HG02588 (cell line): Measurements from ENCODE around the gene CALHM1.

Experiments used
- ATAC-seq: cut with Tn5 transposase; IDR thresholded peaks from one replicate; pipeline ENCODE4 v1.9.1; 2021; ENCODE audit warnings: mild to moderate bottlenecking, moderate library complexity; ENCODE audit not compliant: unreplicated experiment

The CALHM1 gene

DNA sequence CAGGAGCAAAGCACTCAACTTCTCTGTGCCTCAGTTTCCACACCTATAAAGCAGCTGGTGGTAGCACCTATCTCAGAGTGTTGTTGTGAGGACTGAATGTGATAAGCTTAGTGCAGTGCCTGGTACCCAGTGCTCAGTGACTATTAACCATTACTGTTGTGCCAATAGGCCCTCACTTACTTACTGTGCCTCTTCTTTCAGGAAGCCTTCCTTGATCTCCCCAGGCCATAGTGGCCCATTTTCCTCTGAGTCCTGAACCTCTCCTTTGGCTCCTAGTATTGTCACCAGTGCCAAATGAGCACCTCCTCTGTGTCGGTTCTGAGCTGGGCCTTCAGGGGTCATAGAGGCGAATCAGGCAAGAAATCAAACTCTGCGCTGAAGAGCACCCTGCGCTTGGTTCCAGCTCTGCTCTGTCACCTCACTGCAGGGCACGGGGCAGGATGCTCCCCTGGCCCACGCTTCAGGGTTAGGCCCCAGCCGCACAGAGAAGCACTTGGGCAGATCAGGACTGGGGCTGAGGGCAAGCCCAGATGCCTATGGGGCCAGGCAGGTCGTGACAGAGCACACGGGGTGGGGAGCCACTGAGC lies 2.5 kb downstream of the CALHM1 start:
- no peak for ATAC-seq

DNA sequence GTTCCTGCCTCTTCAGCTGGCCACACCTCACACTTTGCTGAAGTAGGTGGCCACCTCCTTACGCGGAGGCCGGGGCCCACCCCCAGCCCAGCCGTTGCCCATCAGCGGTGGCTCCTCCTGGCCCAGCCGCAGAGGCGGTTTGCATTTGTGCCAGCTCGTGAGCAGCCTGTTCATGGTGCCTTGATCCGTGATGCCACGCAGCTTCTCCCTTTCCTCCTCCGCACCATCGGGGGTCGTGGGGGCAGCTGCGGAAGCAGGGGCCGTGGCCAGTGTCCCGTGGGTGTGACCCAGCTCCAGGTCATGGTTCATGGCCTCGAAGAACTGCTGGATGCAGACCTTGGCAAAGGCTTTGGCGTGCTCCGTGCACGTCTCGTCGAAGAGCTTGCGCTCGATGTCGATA lies 3.5 kb downstream of the CALHM1 start:
- no peak for ATAC-seq

DNA sequence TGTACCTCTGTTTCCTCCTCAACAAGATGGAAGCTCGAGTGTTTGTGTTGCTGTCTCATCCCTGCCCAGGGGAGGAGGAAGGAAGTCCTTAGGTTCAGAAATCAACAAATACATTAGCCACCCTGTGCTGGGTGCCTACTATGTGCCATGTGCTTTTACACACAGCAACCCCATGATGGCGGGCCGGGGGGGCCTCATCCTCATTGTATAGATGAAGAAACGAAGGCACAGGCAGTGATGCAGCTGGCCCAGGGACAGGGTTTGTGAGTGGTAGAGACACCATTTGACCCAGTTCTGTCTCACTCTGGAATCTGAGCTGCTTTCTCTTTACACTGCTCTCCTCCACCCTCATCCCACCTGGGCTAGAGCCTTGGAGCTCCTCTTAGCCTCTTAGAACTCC lies 4.7 kb downstream of the CALHM1 start:
- no peak for ATAC-seq

DNA sequence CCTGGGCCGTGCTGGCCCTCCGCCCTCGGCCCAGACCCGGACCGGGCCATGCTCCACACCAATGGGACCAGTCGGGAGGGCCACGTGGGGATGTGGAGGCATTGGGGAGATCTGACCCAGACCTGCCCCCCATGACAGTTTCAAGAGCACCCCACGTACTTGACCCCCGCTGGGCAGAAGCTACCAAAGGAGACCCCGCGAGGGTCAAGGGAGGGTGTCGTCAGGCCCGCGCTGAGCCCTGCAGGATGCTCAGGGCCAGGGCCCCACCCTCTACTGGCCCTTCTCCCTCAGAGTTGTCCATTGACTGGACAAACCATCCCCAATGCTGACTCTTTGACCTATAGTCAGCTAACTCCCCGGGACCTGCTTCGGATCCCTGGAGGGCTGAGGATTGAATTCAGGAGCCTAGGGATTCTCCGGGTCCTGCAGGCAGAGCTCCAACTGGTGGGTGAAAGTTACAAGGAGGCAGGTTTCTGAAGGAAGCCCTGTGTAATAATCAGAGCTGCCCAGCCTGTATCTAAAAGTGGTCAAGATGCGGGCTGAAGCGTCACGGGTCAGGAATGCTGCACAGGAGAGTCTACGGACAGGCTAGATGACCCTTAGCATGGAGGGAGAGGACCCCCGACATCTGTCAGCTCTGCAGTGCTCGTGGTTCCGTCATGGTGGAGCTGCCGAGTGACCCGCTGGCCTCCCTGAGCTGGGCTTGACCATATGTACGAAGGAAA lies 6.0 kb downstream of the CALHM1 start:
- ATAC-seq: no peak

DNA sequence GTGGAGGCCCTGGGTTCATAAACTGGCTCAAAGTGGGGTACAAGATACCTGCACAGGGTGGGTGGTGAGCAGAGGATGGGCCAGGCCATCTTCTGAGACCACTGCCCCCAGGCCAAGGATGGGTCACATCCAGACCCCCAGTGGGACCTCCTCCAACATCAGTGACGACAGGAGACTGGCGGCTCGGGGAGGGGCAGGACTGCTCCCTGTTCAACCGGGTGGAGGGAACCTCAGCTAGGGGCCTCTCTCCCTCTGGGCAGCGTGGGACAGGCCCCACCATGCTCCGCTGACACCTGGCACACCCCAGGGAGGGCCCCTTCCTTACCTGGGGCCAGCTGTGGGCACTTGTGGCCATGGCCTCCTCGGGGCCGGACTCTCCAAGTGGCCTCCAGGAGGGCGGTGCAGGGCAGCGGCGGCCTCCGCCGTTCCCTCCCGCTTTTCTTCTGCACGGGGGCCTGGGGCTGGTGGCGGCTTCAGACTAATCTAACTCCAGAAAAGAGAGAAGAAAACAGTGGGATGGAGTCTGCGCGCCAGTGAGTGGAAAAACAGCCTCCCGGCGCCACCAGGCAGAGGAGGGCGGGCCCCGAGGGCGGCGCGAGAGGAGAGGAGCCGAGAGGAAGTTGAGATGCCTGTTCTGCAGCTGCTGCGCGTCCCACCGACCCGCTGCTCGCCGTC lies 6.7 kb downstream of the CALHM1 start, which contains the start of gene CALHM2:
Gene CALHM2, minus strand, starts transcription at position 540 of the 675 bp plus-strand sequence. CDS start 2,429 bp downstream, outside the sequence.
- ATAC-seq: peak; percentile 65

DNA sequence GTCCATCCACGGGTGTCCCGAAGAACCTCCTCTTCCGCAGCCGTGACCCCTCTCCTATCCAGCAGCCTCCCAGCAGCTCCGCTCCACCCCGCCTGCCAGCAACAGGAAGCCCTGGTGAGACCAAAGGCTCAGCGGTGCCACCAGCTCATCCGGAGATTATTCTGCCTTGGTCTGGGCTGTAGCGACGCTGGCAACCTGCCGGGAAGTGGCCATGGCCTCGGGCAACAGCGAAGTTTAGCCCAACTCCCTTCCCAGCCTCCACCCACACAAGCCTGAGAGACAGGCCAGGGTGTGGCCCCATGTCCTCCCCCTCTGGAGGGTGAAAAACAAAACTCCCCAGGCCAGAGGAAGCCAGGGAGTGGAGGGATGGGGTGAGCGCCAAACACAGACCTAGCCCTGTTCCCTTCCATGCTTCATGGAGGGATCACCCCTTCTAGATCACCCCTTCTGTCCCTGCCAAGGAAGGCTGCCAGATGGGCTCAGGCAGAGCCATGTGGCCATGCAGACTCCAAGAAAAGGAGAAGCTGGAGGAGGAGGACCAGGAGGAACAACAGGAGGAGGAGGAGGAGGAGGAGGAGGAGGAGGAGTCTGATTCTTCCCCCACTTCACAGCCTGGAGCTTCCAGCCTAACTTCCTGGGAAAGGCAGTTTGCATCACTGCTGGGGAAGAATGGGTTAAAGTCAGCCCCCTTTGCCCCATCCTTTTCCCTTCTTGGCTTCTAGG lies 7.4 kb downstream of the CALHM1 start:
- ATAC-seq: no peak

DNA sequence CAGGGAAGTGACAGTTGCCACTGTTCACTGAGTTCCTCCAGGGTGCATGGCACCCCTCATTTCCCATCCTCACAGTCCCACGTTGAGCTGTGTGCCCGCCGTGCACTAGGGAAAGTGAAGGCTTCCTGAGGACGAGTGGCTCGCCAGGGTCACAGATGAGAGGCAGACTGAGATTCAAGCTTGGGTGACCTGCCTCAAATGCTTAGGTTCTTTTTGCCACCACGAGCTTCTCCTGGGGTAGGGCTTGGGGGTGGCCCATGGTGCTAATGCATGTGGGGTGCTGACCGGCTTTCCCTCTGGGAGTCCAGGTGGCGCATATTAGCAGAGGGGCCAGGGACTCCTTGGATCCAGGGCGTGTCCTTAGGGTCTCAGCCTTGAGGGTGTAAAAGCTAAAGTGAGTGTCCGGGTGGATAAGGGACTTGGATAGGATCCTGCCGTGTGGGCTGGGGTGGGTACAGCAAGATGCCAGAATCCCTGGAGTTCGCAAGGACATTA lies 8.5 kb downstream of the CALHM1 start:
- ATAC-seq: no peak

DNA sequence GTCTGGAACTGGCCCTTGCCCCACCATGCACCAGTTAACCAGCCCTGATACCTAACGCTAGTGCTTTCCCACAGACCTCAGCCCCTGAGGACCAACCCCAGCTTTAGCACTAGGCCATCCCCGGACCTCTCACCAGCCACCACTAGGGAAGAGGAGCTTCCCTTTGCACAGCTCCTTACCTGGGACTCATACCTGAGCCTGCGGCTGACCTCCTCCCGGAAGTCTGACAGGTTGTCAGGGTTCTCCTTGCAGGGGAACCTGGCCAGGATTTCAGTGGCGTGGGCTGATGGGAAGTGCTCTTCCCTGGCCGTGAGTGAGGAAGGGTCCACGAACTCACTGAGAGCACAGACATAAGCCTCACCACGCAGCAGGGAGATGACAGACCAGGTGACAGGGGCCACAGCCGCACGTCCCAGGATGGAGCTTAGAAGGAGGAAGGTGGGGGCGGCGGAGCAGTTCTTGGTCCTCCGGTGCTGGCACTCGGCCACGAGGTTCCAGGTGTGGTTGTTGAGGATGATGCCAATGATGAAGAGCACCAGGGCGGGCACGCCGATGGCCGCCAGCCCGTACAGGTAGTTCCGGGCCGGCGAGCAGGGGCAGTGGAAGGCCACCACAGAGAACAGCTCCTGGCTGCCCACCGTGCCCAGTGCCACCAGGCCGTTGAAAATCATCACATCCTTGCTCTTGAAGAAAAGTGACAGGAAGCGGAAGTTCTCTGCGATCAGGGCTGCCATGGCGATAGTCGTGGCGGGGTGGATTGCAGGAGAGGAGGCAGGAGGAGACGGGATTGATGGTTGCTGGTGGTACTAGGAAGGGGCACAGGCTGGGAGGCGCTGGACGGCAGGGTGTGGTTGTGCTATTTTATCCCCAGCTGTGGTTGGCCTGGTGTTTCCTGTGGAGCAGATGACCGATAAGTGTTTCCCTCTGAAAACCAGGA lies 9.2 kb downstream of the CALHM1 start:
- ATAC-seq: no peak

DNA sequence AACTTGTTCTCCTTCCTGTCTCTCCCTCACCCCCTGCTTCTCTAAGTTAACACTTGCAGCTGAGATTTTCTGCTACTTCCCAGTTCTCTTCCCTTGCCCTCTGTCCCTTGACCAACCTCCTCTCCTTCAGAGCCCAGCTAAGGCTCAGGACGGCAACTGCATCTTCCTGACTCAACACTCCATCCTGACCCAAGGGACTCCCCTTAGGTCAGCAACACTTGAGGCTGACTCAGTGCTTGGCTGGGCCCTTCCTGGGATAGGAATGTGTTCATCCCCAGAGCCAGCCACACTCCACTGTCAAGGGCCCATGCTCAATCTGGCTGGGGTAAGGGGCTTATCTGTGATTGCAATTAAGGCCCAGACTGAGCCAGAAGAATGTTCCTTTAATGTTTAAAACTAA lies 10.0 kb downstream of the CALHM1 start:
- no peak for ATAC-seq

DNA sequence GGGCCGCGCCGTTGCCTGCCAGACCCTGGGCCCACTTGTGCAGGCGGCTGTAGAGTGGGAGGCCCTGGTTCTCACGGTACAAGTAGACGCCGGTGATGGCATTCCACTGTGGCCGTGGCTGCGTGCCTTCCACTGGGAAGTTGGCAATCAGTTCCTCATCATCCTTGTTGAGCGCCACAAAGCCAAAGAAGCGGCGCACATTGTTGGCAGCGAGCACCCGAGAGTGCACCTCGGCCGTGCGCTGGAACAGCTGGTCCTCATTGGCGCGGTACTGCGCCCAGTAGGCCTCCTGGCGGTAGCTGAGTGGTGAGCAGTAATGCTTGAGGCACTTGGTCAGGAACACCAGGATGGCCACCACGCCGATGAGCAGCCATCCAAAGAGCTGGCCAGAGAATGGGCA lies 11.5 kb downstream of the CALHM1 start:
- no peak for ATAC-seq

DNA sequence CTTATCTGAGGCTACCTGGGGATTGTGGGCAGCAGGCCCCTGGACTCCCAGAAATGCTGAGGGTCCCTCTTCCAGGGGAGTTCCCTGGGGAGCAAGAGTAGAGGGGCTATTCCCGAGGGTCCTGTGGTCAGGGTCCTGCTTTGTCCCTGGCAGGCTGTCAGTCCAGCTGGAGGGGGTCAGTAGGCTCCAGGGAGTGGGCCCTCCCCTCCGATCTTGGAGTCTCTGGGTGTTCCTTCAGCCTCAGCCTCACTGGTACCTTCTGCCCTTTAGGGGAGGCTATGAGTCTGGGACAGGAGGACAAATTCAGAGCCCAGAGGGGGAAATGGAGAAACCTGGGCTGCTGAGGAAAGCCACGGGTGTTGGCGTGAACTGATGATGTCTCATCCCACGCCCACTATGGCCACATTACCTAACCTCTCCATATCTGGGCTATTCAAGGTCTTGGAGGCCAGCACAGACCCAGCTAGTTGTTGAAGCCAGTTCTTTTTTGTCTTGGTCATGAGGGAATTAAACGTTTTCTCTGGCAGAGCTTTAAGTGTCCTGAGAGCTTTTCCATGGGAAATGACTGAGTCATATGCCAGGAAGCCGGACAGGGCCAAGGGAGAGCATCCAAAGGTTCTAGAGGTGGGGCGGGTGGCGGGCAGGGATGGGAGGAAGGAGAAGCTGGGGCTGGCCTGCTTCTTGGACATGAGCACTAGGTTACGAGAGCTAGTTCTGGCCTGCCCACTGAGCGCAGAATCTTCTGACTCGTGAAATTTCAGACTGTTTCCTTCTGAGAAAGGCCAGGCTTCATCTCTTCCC lies 12.7 kb downstream of the CALHM1 start:
- no peak for ATAC-seq

DNA sequence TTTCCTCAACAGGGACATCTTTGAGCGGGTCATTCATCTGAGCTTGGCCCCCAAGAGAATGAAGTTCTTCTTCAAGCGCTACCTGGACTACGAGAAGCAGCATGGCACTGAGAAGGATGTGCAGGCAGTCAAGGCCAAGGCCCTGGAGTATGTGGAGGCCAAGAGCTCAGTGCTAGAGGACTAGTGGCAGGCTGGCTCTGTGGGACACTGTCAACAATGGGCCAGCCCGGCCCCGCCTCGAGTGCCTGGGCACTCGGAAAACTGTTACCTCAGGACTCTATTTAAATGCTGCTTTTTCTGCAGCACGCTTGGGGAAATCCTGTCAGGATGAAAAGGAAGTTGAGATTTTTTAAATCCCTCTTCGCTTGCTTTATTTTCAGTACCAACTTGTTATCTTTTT lies 13.3 kb downstream of the CALHM1 start:
- no peak for ATAC-seq

DNA sequence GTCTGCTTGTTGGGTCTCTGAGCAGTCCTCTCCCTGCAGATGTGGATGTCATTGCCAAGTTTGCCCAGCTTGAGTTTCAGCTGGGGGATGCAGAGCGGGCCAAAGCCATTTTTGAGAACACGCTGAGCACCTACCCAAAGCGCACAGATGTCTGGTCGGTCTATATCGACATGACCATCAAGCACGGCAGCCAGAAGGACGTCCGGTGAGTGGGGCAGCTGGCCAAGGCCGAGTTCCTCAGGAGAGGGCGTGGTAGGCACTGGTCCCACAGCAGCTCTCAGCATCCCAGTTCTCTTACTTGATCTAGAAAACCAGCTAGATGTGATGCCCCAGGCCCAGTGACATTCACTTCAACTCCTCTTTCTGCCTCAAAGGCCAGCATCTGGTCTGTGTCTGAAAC lies 14.2 kb downstream of the CALHM1 start:
- ATAC-seq: no peak

DNA sequence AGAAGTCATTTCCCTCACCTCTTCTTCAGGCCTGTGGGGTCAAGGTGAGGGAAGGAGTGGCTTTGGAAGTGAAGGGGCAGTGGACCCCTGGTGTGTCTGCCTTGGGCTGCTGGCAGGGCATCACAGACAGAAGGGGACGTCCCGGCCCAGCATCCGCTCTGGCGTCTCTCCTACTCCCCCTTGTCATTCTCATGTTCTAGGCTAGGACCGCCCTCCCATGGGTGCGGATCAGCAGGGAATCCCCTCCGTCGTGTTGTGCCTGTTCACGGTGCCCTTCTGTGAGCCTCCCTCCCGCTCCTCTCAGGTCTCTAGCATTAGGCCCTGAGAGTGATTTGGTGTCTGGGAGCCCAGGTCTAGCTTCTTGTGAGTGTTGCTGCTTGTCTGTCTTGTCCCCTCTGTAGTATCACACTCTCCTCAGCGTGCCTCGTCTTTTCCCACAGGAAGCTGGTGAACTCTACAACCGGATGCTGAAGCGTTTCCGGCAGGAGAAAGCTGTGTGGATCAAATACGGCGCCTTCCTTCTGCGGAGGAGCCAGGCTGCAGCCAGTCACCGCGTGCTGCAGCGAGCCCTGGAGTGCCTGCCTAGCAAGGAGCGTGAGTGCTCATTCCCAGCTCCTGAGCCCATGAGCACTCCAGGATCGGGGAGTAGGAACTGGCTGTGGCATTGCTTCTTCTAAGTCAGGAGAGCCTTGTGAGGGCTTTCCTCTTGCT lies 15.1 kb downstream of the CALHM1 start:
- no peak for ATAC-seq

DNA sequence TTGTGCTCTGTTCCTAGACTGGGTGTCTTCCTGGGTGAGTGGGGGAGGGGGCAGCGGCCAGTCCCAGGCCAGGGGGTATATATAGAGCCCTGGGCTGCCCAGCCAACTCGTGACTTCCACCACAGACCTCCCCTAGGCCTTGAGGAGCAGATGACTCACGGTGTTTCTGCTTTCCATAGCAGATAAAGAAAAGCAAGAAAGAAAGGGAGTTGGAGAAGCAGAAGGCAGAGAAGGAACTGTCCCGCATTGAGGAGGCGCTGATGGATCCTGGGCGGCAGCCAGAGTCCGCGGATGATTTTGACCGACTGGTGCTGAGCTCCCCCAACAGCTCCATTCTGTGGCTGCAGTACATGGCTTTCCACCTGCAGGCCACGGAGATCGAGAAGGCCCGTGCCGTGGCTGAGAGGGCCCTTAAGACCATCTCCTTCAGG lies 16.7 kb downstream of the CALHM1 start:
- no peak for ATAC-seq

DNA sequence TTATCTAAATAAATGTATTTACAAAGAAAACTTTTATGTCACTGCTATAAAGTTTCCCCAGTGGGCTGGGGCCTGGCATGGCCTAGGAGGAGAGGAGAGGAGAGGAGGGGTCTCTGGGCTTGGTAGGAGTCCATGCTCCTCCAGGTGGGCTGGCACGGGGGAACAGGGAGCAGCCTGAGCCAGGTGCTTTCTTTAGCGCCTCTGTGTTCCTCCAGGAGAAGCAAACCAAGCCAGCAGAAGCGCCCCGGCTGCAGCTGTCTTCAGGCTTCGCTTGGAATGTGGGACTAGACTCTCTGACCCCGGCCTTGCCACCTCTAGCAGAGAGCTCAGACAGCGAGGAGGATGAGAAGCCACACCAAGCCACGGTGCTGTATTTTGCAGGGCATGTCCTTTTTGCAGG lies 17.1 kb downstream of the CALHM1 start:
- no peak for ATAC-seq

DNA sequence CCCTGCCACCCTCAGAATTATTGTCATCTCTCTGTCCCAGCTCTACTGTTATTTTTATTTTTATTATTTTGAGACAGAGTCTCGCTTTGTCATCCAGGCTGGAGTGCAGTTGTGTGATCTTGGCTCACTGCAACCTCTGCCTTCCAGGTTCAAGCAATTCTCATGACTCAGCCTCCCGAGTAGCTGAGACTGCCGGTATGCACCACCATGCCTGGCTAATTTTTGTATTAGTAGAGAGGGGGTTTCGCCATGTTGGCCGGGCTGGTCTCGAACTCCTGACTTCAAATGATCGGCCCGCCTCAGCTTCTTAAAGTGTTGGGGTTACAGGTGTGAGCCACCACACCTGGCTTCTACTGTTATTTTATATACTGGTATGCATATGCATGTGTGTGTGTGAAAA lies 17.5 kb downstream of the CALHM1 start:
- no peak for ATAC-seq

DNA sequence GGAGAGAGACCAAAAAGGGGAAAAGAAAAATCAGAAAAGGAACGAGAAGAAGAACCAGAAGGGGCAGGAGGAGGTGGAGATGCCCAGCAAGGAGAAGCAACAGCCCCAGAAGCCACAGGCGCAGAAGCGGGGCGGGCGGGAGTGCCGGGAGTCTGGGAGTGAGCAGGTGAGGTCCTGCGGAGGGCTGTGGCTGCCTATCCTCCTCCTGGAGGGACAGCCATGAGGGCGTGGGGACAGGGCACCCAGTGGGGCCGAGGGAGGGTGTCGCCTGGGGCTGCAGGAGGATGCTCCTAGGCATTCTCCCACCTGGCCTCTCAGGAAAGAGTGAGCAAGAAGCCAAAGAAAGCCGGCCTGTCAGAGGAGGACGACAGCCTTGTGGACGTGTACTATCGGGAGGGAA lies 18.3 kb downstream of the CALHM1 start:
- no peak for ATAC-seq

DNA sequence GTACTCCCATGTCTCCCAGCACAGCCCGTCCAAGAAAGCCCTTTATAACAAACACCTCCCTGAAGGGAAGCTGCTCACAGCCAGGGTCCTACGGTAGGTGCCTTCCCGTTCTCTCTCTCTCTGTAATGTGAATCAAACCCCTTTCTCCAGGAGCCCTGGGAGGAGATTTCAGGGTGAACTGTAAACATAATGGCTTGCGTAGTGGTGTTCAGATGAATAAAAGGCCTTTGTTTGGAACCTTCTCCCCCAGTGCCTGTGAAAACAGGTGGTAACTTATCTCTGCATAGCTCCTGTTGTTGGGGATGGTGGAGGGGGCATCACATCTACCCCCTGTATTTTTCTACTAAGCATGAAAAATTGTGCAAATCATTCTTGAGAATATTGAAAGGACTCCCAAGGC lies 18.9 kb downstream of the CALHM1 start:
- ATAC-seq: no peak
